H1 (cell line): ENCODE data around the gene PTGES3L. TPM values are rescaled to one million over a fixed set of nuclear protein-coding genes. Genes with fewer than 3 reads are reported as not detected.

Source experiments
- ATF2 ChIP-seq: IDR thresholded peaks from 2 replicates; pipeline ENCODE4 v1.6.1; 2012; ENCODE audit warnings: low read length, inconsistent platforms
- BRCA1 ChIP-seq: IDR thresholded peaks from 2 replicates; pipeline ENCODE4 v1.6.1; 2012; ENCODE audit warnings: low read depth, low read length, improper control_type of control experiment
- CBX8 ChIP-seq: fragments of 300-800, 300-1000 bp; sonication (generic); IDR thresholded peaks from 2 replicates; pipeline ENCODE4 v1.7.1; 2016; ENCODE audit warnings: low read depth, low read length, borderline replicate concordance
- EGR1 ChIP-seq: IDR thresholded peaks from 2 replicates; pipeline ENCODE4 v1.6.1; 2011; ENCODE audit warnings: low read depth, low read length, borderline replicate concordance
- FOSL1 ChIP-seq: IDR thresholded peaks from 2 replicates; pipeline ENCODE4 v1.6.1; 2011; ENCODE audit warnings: mild to moderate bottlenecking, low read depth, low read length, moderate library complexity; ENCODE audit not compliant: insufficient read depth
- GTF2F1 ChIP-seq: IDR thresholded peaks from 2 replicates; pipeline ENCODE4 v1.6.1; 2012; ENCODE audit warnings: low read depth, low read length, improper control_type of control experiment, borderline replicate concordance
- HDAC6 ChIP-seq: IDR thresholded peaks from one replicate; pipeline ENCODE4 v1.7.1; 2012; ENCODE audit warnings: low read depth, mild to moderate bottlenecking, inconsistent platforms, low read length, moderate library complexity
- KDM1A ChIP-seq: fragments of 200-600, 300-600 bp; sonication (generic); IDR thresholded peaks from 2 replicates; pipeline ENCODE4 v1.7.1; 2016; ENCODE audit warnings: mild to moderate bottlenecking, low read length, borderline replicate concordance
- PHF8 ChIP-seq: fragments of 200-600 bp; sonication (generic); conservative IDR thresholded peaks from 2 replicates; pipeline ENCODE4 v1.7.1; 2012; ENCODE audit warnings: low read depth, mild to moderate bottlenecking, inconsistent platforms, low read length, moderate library complexity
- RAD21 ChIP-seq, 2 experiments: IDR thresholded peaks in 1 of 2; conservative IDR thresholded peaks in 1 of 2; 2 replicates each; pipeline ENCODE4 v1.6.1; 2011; ENCODE audit warnings: low read depth in 2 of 2, low read length in 2 of 2, improper control_type of control experiment in 1 of 2, inconsistent platforms in 1 of 2, mild to moderate bottlenecking in 1 of 2, moderate library complexity in 1 of 2
- RFX5 ChIP-seq: IDR thresholded peaks from 2 replicates; pipeline ENCODE4 v1.6.1; 2011; ENCODE audit warnings: low read depth, low read length, improper control_type of control experiment, borderline replicate concordance
- SAP30 ChIP-seq: fragments of 300-600 bp; sonication (generic); IDR thresholded peaks from 2 replicates; pipeline ENCODE4 v1.7.1; 2012; ENCODE audit warnings: low read length, moderate library complexity, mild to moderate bottlenecking, inconsistent platforms; ENCODE audit not compliant: insufficient read depth, insufficient replicate concordance
- SIX5 ChIP-seq: IDR thresholded peaks from 2 replicates; pipeline ENCODE4 v1.6.1; 2011; ENCODE audit warnings: mild to moderate bottlenecking, low read depth, low read length
- SP1 ChIP-seq: IDR thresholded peaks from 2 replicates; pipeline ENCODE4 v1.6.1; 2011; ENCODE audit warnings: low read depth, low read length
- TAF1 ChIP-seq: IDR thresholded peaks from 2 replicates; pipeline ENCODE4 v1.6.1; 2011; ENCODE audit warnings: mild to moderate bottlenecking, low read depth, low read length
- TAF7 ChIP-seq: optimal IDR thresholded peaks from 2 replicates; pipeline ENCODE3; 2011; ENCODE audit warnings: low read depth, mild to moderate bottlenecking, inconsistent platforms, low read length, moderate library complexity, borderline replicate concordance
- TBP ChIP-seq: IDR thresholded peaks from 2 replicates; pipeline ENCODE4 v1.6.1; 2011; ENCODE audit warnings: low read depth, low read length, improper control_type of control experiment
- TCF12 ChIP-seq: IDR thresholded peaks from 2 replicates; pipeline ENCODE4 v1.6.1; 2011; ENCODE audit warnings: low read depth, mild to moderate bottlenecking, low read length
- polyA plus RNA-seq, 7 experiments: library from polyadenylated mRNA; depleted of rRNA in 3 of 7; stranded (reverse) in 5 of 7; unstranded in 2 of 7; fragments of >200 nt in 5 of 7; fragments of 200-250 nt in 2 of 7; gene quantifications; 1 replicate in 5 of 7; 2 replicates in 1 of 7; 4 replicates in 1 of 7; pipeline versions ENCODE4 v1.2.1 to v1.2.3, GENCODE V29; 2011 to 2013; ENCODE audit warnings: missing spikeins in 2 of 7, mixed read lengths in 2 of 7
- total RNA-seq: library from RNA; stranded (reverse); fragmentation: NEBNext Ultra II Directional; extraction: Animal tissue kit (Norgen Biotek cat#: 25700); gene quantifications from 2 replicates; pipeline ENCODE4 v1.2.1, GENCODE V29; 2021
- TF ChIP-seq, protein P1 (sequence below): IDR thresholded peaks from 2 replicates; pipeline ENCODE4 v1.6.1; 2012; ENCODE audit warnings: inconsistent platforms

PTGES3L gene
- total and polyA plus RNA-seq, 2 of the 8 experiments (the other 6 are each of a cell fraction or from before 2014, with no cell fraction given), result 3.0 to 3.6 TPM

GRCh38 chr17:42997984-42998938, 18.4 kb upstream of the PTGES3L start, which contains the start of gene RPL27 (continued):
- TF ChIP-seq ATF2, result peak; percentile 73; the same call in 1 of the 2 replicates
- TF ChIP-seq SIX5, result peak; percentile 37; the same call in 1 of the 2 replicates
- TF ChIP-seq CBX8, result no peak
- TF ChIP-seq BRCA1, result peak; percentile 25; the same call in 1 of the 2 replicates
- no peak for TF ChIP-seq FOSL1
- TF ChIP-seq TAF1, result peak; percentile 97
- peak; percentile 92 for TF ChIP-seq TBP
- peak; percentile 19; the same call in 1 of the 2 replicates for TF ChIP-seq RFX5
- TF ChIP-seq, protein P1, sequence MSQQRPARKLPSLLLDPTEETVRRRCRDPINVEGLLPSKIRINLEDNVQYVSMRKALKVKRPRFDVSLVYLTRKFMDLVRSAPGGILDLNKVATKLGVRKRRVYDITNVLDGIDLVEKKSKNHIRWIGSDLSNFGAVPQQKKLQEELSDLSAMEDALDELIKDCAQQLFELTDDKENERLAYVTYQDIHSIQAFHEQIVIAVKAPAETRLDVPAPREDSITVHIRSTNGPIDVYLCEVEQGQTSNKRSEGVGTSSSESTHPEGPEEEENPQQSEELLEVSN, result peak; percentile 72
- TF ChIP-seq TCF12, result 0 out of 2 replicates have a peak, but pooled peaks have one; percentile 46
- TF ChIP-seq PHF8, result peak; percentile 85
- TF ChIP-seq RAD21 (IDR thresholded peaks at IDR 0.05 in 1 of 2, conservative IDR thresholded peaks at IDR 0.05 in 1 of 2; ENCODE audit: low read depth in 2 of 2, low read length in 2 of 2), result peak; percentile 55 to 62
- TF ChIP-seq SP1, result peak; percentile 89
- TF ChIP-seq EGR1, result peak; percentile 36; the same call in 1 of the 2 replicates
- peak; percentile 32 for TF ChIP-seq SAP30
- TF ChIP-seq GTF2F1, result 0 out of 2 replicates have a peak, but pooled peaks have one; percentile 37
- TF ChIP-seq TAF7, result peak; percentile 83
- no peak for TF ChIP-seq HDAC6
- TF ChIP-seq KDM1A, result no peak
